ENCODE data around the gene PACRG.

GRCh38 chr6:162917506-162917905, 189.7 kb downstream of the PACRG start:
- TF ChIP-seq CTCF (IDR thresholded peaks at IDR 0.05; ENCODE audit: low read depth, low read length) (no peak), POLR2A (IDR thresholded peaks at IDR 0.05; ENCODE audit: extremely low read depth, insufficient read length) (no peak), MAX (IDR thresholded peaks at IDR 0.05; ENCODE audit: low read depth, low read length) (no peak), MYC (IDR thresholded peaks at IDR 0.05; ENCODE audit: low read depth, low read length) (no peak)

All from NB4 (cell line).